GM19240 (cell line): ENCODE data around the gene SMG5.
"Not testable (repeated sequence)": the region's sequence is repeated elsewhere in the genome, so short reads cannot be mapped to it uniquely, and the experiment has no call there.

Experiments used
- DNase-seq: peaks from one replicate; pipeline ENCODE4 v3.0.0; 2011; ENCODE audit warnings: low spot score; ENCODE audit not compliant: insufficient read length

SMG5 gene, protein sequence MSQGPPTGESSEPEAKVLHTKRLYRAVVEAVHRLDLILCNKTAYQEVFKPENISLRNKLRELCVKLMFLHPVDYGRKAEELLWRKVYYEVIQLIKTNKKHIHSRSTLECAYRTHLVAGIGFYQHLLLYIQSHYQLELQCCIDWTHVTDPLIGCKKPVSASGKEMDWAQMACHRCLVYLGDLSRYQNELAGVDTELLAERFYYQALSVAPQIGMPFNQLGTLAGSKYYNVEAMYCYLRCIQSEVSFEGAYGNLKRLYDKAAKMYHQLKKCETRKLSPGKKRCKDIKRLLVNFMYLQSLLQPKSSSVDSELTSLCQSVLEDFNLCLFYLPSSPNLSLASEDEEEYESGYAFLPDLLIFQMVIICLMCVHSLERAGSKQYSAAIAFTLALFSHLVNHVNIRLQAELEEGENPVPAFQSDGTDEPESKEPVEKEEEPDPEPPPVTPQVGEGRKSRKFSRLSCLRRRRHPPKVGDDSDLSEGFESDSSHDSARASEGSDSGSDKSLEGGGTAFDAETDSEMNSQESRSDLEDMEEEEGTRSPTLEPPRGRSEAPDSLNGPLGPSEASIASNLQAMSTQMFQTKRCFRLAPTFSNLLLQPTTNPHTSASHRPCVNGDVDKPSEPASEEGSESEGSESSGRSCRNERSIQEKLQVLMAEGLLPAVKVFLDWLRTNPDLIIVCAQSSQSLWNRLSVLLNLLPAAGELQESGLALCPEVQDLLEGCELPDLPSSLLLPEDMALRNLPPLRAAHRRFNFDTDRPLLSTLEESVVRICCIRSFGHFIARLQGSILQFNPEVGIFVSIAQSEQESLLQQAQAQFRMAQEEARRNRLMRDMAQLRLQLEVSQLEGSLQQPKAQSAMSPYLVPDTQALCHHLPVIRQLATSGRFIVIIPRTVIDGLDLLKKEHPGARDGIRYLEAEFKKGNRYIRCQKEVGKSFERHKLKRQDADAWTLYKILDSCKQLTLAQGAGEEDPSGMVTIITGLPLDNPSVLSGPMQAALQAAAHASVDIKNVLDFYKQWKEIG

DNA sequence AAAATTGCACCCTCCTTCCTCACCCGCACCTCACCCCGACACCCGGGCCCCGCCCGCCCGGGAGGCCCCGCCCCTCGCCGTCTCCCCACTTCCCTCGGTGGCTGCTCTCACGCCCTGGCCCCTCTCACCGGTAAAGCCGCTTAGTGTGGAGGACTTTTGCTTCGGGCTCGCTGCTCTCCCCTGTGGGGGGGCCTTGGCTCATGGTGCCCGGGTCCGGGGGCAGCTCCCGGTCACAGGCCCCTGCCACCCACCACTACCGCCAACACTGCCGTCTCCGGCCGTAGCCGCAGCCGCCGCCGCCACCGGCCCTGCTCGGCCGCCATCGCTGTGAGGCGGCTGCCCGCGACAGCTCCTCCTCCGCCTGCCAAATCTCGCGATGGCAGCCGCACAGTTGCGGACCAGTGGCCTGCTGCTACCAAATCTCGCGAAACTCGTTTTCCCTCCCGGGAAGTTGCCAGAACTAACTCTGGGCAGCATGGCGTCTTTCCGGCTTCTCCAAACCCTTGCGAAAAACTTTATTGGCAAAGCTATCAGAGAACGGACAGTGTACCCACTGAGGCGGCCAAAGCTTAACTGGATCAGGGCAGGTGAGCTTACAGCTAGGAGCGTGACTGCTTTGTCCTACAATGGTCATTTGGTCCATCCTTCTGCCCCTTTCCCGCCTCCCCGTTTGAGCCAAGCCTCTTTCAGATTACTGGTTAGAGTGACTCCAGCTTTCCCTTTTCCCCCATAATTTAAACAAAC, at the start of gene SMG5:
Gene SMG5, minus strand, starts transcription at position 347 of the 744 bp plus-strand sequence. Its CDS starts 145 bp downstream, at position 202.
- peak; percentile 89 for DNase-seq

DNA sequence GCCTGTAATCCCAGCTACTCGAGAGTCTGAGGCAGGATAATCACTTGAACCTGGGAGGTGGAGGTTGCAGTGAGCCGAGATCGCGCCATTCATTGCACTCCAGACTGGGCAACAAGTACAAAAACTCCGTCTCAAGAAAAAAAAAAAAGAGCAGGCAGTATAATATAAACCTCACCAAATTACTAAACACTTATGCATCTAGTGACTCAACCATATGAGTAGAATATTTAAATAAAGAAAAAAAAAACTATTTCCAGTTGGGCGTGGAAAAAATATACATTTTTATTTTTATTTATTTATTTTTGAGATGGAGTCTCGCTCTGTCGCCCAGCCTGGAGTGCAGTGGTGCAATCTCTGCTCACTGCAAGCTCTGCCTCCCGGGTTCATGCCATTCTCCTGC, 40.6 kb upstream of the SMG5 start:
- not testable (repeated sequence) for DNase-seq

DNA sequence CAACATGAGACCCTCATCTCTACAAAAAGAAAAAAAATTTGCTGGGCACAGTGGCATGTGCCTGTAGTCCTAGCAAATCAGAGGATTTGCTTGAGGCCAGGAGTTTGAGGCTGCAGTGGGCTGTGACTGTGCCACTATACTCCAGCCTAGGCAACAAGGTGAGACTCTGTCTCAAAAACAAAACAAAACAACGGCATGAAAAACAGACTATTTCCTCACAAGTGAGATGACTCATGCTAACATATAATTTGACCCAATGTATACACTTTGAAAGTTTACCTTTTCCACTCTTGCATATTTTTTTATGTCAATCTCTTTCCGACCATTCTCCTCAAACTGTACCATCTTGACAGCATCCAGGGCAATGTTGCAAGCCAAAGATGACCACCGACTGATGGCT, 37.9 kb upstream of the SMG5 start:
- no peak for DNase-seq

DNA sequence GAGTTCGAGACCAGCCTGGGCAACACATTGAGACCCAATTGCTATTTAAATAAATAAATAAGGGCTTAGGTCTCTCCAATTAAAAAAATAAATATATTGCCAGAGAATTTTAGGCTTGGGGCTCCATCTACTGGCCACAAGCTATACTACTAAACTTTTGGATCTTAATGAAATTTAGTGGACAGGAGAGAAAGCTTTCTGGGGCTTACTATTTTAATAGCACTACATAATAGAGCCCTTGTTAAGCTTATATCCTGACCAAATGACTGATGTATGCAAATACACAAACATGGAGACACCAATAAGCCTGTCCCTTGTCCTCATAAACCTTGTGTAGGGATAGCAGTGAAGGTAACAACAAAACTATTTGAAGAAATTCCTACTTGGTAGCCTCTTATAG, 37.0 kb upstream of the SMG5 start:
- no peak for DNase-seq

DNA sequence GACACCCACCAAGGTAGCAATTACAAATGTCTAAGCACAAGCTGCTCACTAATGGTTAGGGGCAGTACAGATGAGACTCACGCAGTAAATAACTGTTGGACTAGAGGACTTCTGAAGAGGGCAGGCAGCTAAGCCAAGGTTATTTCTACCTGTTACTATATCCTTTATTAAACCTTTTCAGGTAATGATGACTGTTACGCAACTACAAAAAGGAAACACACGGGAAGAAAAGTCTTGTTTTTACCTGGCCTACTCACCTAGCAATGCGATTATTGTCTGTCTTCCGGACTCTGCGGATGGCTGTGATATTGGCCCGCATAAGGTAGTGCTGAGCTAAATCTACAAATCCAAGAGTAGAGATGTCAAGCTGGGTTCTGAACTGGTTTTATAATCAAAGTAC, 34.3 kb upstream of the SMG5 start:
- DNase-seq, result no peak

DNA sequence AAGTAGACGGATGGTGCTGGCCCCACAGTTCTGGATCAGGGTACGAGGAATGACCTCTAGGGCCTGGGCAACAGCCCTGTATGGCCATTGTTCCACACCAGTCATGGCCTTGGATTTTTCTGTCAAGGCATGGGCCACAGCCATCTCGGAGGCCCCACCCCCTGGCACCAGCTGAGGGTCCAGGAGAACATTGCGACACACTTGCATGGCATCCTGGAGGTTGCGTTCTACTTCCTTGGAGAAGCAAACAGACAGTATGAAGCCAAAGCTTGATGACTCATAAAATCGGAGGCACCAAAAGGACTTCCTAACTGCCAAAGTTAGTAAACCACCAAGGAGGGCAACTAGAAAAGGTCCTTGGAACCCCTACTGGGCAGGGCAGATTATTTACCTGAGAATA, 28.3 kb upstream of the SMG5 start:
- no peak for DNase-seq

DNA sequence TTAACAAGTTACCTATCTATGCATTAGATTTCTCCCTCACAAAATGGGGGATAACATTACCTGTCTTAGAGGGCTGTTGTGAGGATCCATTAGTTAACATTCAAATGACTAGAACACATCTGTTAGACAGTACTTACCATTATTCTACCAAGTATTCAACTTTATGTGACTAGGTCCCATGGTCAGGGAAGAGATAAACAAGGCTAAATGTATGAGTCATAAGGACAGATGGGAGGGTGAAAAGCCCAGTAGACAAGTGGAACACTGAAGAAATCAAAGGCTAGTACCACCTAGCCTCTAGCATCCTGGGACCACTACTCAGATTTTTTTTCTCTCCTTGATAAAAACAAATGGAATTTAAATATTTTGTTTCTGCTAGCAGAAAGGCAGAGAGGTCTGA, 25.5 kb upstream of the SMG5 start:
- DNase-seq, result no peak

DNA sequence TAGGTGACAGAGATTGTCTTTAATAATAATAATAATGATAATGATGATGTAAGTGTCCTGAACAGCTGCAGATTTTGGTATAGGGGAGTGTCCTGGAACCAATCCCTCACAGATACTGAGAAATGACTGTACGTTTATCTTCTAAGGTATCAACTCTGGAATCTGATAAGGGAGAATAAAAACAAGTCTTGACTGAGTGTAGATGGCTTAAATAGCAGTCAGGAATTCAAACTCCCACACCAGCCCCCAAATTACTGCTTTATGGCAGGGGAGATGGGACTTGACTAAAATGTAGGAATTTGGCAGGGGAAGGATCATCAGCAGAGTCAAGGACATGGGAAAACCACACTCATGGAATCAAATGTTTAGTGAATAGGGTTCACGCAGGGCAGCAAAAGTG, 22.6 kb upstream of the SMG5 start:
- no peak for DNase-seq

DNA sequence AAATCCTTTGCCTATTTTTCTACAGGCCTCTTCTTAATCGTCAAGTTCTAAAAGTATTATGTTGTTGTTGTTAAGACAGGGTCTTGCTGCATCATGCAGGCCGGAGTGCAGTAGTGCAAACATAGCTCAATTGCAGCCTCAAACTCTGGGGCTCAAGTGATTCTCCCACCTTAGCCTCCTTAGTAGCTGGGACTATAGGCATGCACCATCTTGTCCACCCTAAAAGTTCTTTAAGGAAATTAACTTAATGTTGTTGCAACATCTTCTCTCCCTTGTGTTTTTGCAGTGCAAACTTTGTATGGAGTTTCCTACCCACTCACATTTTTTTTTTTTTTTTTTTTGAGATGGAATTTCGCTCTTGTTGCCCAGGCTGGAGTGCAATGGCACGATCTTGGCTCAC, 20.6 kb upstream of the SMG5 start:
- DNase-seq, result no peak

DNA sequence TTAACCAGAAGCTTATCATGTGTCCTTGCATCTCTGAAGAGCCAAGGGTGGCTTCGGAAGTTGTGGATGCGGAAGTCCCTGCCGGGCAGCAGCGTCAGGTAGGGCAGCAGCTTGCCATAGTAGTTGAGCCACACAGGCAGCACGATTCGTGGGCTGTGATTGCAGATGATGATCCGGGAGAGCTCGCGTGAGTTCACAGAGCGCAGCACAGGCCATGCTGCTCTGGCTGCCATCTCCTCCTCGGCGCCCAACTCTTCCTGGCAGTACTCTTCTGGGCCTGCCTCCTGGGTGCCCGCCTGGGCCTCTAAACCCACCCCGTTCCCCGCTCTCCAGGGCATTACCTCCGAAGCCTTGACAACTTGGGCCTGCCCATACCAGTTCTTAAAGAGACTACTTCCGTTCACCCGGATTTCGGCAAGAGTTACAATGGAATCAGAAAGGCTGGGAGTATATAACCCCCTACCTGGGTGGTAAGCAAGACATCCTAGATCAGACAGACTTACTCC, 16.3 kb upstream of the SMG5 start, which contains the start of gene VHLL:
Gene VHLL, minus strand, starts transcription at position 456 of the 506 bp plus-strand sequence. Its CDS starts 118 bp downstream, at position 338.
- DNase-seq, result no peak

DNA sequence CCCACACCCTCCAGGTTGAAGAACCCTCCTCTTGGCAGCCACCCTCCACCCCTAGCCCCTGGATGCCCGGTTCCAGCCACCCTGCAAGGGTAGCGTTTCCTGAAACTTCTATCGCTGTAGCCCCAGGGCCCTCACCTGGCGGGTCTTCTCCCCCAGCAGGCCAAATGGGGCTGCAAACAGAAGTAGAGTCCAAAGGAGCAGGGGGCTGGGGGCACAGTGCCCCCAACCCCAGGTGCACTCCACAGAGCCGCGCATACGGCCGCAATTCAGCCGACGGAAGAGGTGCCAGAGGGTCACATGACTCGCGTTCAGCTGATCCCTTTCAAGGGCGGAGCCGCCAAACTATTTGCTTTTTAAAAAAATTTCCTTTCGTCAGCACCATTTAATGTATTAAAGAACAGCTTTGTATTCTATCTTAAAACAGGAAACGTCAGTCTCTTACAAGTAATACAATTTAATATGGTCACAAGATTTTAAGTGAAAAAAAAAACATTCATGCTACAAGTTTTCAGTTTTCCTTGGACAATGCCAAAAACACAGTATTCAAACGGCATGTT, 12.8 kb upstream of the SMG5 start, which contains the start of gene GLMP:
Gene GLMP, minus strand, starts transcription at position 289 of the 557 bp plus-strand sequence. Its CDS starts 34 bp downstream, at position 255.
- DNase-seq, result peak; percentile 75

DNA sequence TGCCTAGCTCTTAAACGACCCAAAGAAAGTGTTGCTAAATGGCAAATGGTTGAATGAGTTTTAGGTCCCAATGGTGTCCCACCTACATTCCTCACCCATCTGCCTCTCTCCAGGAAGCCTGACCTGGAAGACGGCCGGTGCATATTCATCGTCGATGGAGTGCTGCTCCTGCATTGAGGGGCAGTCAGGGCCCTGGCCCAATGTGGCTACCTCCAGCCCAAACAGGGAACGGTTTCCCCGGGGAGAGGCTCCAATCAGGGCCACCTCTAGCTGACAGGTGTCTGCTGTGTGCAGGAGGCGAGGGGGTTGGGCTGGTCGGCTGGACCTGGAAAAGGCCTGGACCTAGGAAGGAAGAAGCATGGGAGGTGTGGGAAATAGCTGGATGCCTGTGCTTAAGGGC, 11.3 kb upstream of the SMG5 start:
- no peak for DNase-seq

DNA sequence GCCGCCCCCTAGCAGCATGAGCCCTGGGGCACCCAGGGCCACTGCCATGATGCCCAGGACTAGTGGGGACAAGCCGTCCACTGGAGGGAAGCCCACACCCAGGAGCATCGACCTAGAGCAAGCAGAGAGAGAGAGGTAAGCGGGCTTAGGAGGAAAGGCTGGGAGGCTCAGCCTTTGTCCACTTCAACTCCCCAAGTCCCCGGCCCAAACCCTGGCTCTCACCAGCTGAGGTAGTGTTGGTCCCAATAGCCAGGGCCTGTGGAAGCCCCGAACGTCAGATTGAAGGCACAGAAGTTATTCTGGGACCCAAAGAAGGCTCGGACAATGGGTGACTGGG, 10.4 kb upstream of the SMG5 start:
- DNase-seq, result no peak

DNA sequence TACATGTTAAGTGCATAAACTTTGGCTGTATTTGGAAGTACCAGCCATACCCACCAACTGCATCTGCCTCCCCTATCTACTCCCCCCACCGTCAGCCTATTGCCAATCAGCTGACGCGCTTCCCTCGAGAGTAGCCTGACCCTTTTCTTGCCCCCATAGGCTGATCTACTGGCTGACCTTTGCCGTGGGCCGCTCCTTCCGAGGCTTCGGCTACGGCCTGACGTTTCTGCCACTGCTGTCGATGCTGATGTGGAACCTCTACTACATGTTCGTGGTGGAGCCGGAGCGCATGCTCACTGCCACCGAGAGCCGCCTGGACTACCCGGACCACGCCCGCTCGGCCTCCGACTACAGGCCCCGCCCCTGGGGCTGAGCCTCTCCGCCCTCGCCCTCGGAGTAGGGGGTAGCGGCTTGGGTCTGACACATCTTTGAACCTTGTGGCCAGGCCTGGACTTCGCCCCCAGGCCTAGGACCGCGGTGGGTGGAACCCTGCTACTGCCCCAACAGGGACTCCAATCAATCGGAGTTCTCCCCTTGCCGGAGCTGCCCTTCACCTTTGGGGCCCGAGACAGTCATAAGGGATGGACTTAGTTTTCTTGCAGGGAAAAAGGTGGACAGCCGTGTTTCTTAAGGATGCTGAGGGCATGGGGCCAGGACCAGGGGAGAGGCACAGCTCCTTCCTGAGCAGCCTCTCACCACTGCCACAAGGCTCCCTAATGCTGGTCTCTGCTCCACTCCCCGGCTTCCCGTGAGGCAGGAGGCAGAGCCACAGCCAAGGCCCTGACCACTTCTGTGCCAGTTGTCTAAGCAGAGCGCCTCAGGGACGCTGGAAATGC, 8.8 kb upstream of the SMG5 start:
- DNase-seq, result no peak

DNA sequence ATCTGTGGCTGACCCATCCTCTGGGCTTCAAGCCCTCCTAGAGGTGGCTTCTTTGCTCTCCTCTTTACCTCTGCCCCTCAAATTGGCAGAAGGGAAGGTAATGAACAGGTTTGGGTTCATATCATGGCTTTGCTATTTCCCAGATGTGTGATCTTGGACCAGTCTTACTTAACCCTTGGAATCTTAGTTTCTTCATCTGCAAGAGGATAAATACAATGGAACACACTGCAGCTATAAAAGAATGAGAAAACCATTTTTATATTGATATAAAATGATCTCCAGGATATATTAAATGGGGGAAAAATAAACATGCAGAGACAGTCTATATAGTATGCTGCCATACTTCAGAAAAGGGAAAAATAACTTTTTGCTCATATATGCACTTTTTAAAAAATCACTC, 7.2 kb upstream of the SMG5 start:
- no peak for DNase-seq

DNA sequence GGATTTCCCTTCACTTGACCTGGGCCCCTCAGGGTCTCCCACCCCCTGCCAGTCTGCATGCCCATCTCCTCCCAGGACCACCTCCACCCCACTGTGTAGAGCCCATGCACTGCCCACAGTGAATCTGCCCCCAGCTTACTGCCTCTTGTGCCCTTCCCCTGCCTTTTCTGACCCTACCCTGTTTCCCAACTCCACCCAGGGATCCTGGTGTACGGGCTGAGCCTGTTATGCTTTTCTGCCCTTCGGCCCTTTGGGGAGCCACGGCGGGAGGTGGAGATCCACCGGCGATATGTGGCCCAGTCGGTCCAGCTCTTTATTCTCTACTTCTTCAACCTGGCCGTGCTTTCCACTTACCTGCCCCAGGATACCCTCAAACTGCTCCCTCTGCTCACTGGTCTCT, 3.4 kb upstream of the SMG5 start:
- DNase-seq, result no peak

DNA sequence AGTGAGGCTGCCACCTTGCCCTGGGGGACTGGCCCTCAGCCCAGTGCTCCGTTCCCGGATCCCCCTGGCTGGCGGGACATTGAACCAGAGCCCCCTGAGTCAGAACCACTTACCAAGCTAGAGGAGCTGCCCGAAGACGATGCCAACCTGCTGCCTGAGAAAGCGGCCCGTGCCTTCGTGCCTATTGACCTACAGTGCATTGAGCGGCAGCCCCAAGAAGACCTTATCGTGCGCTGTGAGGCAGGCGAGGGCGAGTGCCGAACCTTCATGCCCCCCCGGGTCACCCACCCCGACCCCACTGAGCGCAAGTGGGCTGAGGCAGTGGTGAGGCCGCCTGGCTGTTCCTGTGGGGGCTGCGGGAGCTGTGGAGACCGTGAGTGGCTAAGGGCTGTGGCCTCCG, 2.8 kb upstream of the SMG5 start:
- no peak for DNase-seq

DNA sequence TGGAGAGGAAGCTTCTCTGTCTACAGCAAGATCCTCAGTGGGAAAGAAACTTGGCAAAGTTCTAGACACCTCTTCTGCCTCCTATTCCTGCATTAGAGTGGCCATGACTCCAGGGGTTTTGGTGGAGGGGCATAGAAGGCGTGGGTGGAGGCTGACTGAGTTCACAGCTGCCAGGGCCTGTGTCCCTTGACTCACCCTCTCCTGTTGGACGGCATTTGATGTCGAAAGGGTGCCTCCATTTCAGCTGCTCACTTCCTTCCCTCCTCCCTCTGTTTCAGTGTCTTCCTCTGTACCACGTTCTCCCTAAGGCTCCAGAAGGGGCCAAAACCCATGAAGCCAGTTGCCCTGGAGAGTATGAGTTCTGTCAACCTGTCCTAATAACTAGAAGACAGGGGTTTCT, 2.1 kb upstream of the SMG5 start:
- no peak for DNase-seq

DNA sequence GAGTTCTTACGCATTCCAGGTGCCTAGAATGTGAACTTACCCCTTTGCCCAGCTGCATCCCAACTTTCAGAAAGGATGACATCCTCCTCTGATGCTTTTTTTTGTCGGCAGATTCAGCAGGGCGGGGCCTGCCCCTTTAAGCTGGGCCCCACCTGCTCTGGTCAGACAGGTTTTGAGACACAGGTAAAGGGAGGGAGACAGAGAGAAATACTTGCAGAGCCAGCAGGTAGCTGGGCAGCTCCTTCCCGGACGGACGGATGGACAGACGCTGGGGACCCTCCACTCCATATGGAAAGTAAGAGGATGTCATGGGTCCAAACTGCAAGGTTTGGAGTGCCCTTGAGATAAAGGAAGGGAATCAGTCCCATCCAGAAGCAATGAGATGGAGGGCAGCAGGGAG, 1.5 kb upstream of the SMG5 start, which contains the start of gene TMEM79:
Gene TMEM79, plus strand, starts transcription at position 214 of the 400 bp plus-strand sequence. CDS start 902 bp downstream, outside the sequence.
- DNase-seq, result no peak

DNA sequence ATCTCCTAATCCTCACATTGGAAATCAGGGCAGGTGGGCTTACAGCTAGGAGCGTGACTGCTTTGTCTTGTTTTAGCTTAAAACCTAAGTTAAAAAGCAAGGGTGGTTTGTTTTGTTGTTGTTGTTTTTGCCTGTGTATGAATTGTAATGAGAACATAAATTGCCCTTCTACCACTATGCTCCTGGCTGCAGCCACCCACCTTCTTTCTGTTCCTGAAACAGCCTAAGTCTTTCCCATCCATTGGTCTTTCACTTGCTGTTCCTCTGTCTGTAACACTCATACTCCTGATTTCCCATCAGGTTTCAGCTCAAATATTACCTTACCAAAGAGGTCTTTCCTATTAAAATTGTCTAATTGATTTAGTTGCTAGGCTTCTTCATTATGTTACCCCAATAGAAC, 896 bp upstream of the SMG5 start:
- no peak for DNase-seq
